ENCODE measurements around the gene PCNX2.

GRCh38 chr1:233114860-233115259 lies 180.7 kb downstream of the PCNX2 start:
- no peak for TF ChIP-seq EZH2 (IDR thresholded peaks at IDR 0.05)
- TF ChIP-seq MAX (IDR thresholded peaks at IDR 0.05), result no peak
- TF ChIP-seq YY1 (IDR thresholded peaks at IDR 0.05; ENCODE audit: extremely low read depth, insufficient replicate concordance, low read depth, low read length), result no peak
- no peak for TF ChIP-seq CTCF (IDR thresholded peaks at IDR 0.05 in 2 of 3, conservative IDR thresholded peaks at IDR 0.05 in 1 of 3; ENCODE audit: borderline replicate concordance in 1 of 3, insufficient read depth in 1 of 3, low read depth in 2 of 3, low read length in 2 of 3)
- no peak for TF ChIP-seq EGR1 (IDR thresholded peaks at IDR 0.05; ENCODE audit: low read depth)
- no peak for TF ChIP-seq EZH2phosphoT487 (IDR thresholded peaks at IDR 0.05; ENCODE audit: borderline replicate concordance)
- no peak for TF ChIP-seq POLR2AphosphoS5 (IDR thresholded peaks at IDR 0.05; ENCODE audit: low read depth, low read length)
- no peak for TF ChIP-seq POLR2A (IDR thresholded peaks at IDR 0.05; ENCODE audit: borderline replicate concordance, extremely low read depth, insufficient read depth, insufficient read length)
- no peak for TF ChIP-seq SRF (IDR thresholded peaks at IDR 0.05; ENCODE audit: low read depth)

Data from HCT116 (cell line).